T-helper 1 cell treated with Interleukin-12 subunit alpha and Interleukin-12 subunit beta and Interleukin-4 antibody, amounts not matched to agents 30 μg/mL and 1 μg/mL, for 36 hours (primary cell): ENCODE measurements around the gene FGGY.

ENCODE experiments used
- H3K27ac Mint-ChIP-seq: one replicate; pipeline ENCODE4 v1.8.0; 2021; ENCODE audit warnings: mild to moderate bottlenecking, mixed read lengths
- H3K27me3 Mint-ChIP-seq: one replicate; pipeline ENCODE4 v1.8.0; 2021; ENCODE audit warnings: low read depth, mixed read lengths
- H3K36me3 Mint-ChIP-seq: one replicate; pipeline ENCODE4 v1.8.0; 2021; ENCODE audit warnings: low read depth, mixed read lengths
- H3K4me1 Mint-ChIP-seq: one replicate; pipeline ENCODE4 v1.8.0; 2021; ENCODE audit warnings: low read depth, mixed read lengths
- H3K4me3 Mint-ChIP-seq: one replicate; pipeline ENCODE4 v1.8.0; 2021; ENCODE audit warnings: mild to moderate bottlenecking, moderate library complexity, mixed read lengths
- H3K9me3 Mint-ChIP-seq: one replicate; pipeline ENCODE4 v1.8.0; 2021; ENCODE audit warnings: mixed read lengths

Gene FGGY

DNA sequence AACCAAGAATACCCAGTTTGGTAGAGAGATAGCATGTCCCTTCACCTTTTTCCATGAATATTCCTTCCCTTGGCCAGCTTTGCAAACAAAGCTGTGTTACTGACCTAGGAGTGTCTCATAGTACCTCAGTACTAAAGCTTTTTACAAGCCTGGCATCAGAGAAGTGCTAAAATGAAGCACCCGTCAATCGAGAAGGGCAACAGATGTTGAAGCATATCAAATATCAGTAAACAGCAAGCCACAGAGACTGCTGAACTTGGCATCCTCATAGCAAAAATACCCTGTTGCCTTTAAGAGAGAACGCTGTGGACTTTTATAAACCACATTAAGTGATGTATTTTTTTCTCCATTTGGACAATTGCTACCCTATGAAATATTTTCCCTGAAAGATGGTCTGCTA lies 389.3 kb downstream of the FGGY start:
- Mint-ChIP-seq H3K4me1 (peaks cover 2% of the 10 kb centered on the region), H3K27me3 (no peaks in the 10 kb centered on the region), H3K27ac (no peak overlapping the region)

DNA sequence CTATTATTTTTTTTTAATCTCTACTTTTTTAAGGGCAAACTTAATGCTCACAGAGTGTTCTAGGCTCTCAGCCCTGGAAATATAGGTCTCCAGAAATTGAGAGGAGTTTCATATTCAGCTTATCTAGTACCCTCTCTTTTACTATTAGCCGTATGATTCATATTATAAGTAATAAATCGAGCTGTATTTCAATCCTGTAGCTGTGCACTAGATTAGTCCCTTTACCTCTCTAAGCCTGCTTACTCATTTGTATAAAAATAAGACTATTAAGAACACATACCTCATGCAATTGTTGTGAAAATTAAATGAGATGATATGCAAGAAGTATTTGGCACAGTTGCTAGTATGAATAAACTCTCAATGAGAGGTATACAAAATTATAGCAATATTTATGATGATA lies 389.7 kb downstream of the FGGY start:
- no peaks in the 10 kb centered on the region for H3K36me3 Mint-ChIP-seq
- peaks cover 2% of the 10 kb centered on the region for H3K4me1 Mint-ChIP-seq
- H3K27me3 Mint-ChIP-seq = no peaks in the 10 kb centered on the region
- H3K4me3 Mint-ChIP-seq = no peak overlapping the region
- no peak overlapping the region for H3K27ac Mint-ChIP-seq
- H3K9me3 Mint-ChIP-seq = no peaks in the 10 kb centered on the region

More for the DNA sequence above, 389.3 kb downstream of the FGGY start:
- Mint-ChIP-seq H3K4me3 (no peak overlapping the region), H3K9me3 (no peaks in the 10 kb centered on the region), H3K36me3 (no peaks in the 10 kb centered on the region)

GRCh38 chr1:59687081-59687480 lies 390.2 kb downstream of the FGGY start:
- H3K27ac Mint-ChIP-seq = no peak overlapping the region
- H3K9me3 Mint-ChIP-seq = no peaks in the 10 kb centered on the region
- H3K36me3 Mint-ChIP-seq = no peaks in the 10 kb centered on the region
- no peak overlapping the region for H3K4me3 Mint-ChIP-seq
- peaks cover 2% of the 10 kb centered on the region for H3K4me1 Mint-ChIP-seq
- H3K27me3 Mint-ChIP-seq = no peaks in the 10 kb centered on the region

DNA sequence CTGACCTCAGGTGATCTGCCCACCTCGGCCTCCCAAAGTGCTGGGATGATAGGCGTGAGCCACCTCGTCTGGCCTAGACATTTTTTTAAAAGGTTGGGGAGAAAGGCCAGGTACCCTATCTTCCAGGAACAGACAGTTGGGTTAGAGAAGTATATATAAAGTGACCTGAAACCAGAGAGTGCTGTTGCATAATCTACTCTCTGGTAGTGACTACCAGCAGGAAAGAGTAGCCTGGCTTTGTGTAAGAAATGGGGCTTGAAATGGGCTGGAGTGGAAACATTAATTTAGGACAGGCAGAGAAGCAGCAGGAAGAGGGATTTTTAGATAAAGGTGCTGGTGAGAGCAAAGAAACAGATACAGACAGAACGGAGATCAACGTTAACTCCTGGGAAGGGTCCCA lies 392.1 kb downstream of the FGGY start:
- H3K9me3 Mint-ChIP-seq = no peaks in the 10 kb centered on the region
- H3K27me3 Mint-ChIP-seq = no peaks in the 10 kb centered on the region
- peaks cover 2% of the 10 kb centered on the region for H3K4me1 Mint-ChIP-seq
- no peak overlapping the region for H3K27ac Mint-ChIP-seq
- H3K36me3 Mint-ChIP-seq = peaks cover 2% of the 10 kb centered on the region
- no peak overlapping the region for H3K4me3 Mint-ChIP-seq

GRCh38 chr1:59689730-59690129 lies 392.8 kb downstream of the FGGY start:
- peaks cover 3% of the 10 kb centered on the region for H3K36me3 Mint-ChIP-seq
- H3K4me3 Mint-ChIP-seq = no peak overlapping the region
- no peak overlapping the region for H3K27ac Mint-ChIP-seq
- H3K4me1 Mint-ChIP-seq = peaks cover 2% of the 10 kb centered on the region
- no peaks in the 10 kb centered on the region for H3K27me3 Mint-ChIP-seq
- peaks cover under 1% of the 10 kb centered on the region for H3K9me3 Mint-ChIP-seq

GRCh38 chr1:59690171-59690930 lies 393.5 kb downstream of the FGGY start:
- Mint-ChIP-seq H3K36me3 (peaks cover 6% of the 10 kb centered on the region), H3K27me3 (no peaks in the 10 kb centered on the region), H3K4me1 (peaks cover 4% of the 10 kb centered on the region), H3K4me3 (no peak overlapping the region), H3K9me3 (peaks cover 4% of the 10 kb centered on the region), H3K27ac (no peak overlapping the region)

- Mint-ChIP-seq H3K27me3 (no peaks in the 10 kb centered on the region), H3K36me3 (peaks cover 6% of the 10 kb centered on the region), H3K27ac (no peak overlapping the region), H3K9me3 (peaks cover 4% of the 10 kb centered on the region), H3K4me3 (no peak overlapping the region), H3K4me1 (peaks cover 4% of the 10 kb centered on the region)
These were observed 394.4 kb downstream of the FGGY start for GRCh38 chr1:59691261-59691660.

DNA sequence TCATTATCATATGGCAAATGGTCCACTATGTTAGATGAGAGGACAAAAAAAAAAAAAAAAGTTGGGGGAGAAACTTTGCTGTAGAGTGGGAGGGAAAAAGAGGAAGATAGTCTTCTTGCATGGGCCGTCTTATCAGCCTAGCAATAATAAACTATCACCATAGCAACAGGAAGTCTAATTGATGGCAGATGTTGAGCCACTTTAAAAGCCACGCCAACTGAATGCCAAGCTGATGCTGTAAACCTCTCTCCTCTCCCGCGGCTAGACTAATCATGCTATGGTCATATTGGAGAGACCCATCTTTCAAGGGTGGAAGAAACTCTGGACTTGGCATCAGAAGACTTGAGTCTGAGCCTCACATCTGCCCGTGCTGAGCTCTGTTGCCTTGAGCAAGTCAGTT lies 395.7 kb downstream of the FGGY start:
- peaks cover 9% of the 10 kb centered on the region for H3K36me3 Mint-ChIP-seq
- H3K4me3 Mint-ChIP-seq = no peak overlapping the region
- no peaks in the 10 kb centered on the region for H3K27me3 Mint-ChIP-seq
- H3K27ac Mint-ChIP-seq = no peak overlapping the region
- H3K4me1 Mint-ChIP-seq = peaks cover 16% of the 10 kb centered on the region
- peaks cover 7% of the 10 kb centered on the region for H3K9me3 Mint-ChIP-seq

GRCh38 chr1:59693406-59693805 lies 396.5 kb downstream of the FGGY start:
- no peaks in the 10 kb centered on the region for H3K27me3 Mint-ChIP-seq
- peaks cover 9% of the 10 kb centered on the region for H3K36me3 Mint-ChIP-seq
- H3K27ac Mint-ChIP-seq = peak overlapping the region; percentile 39
- peaks cover 7% of the 10 kb centered on the region for H3K9me3 Mint-ChIP-seq
- peak overlapping the region; percentile 1 for H3K4me3 Mint-ChIP-seq
- H3K4me1 Mint-ChIP-seq = peaks cover 24% of the 10 kb centered on the region

DNA sequence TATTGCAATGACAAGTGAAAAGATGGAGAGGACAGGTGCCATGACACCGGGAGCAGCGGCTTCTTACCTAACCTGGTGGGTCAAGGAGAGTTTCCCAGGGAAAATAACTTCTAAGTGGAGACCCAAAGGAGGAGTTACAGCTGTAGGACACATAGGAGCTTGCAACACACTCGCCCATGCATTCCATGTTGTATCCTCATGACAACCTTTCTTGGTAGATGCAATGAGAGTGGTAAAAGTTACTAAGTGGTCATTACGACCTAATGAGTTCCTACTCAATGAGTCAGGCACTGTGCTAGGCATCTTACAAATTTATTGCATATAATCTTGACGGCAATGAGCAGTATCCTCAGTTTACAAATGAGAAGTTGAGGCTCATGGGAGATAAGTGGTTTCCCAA lies 398.4 kb downstream of the FGGY start:
- Mint-ChIP-seq H3K4me1 (peaks cover 29% of the 10 kb centered on the region), H3K27ac (no peak overlapping the region), H3K4me3 (no peak overlapping the region)

GRCh38 chr1:59696421-59697115 lies 399.7 kb downstream of the FGGY start:
- Mint-ChIP-seq H3K27me3 (no peaks in the 10 kb centered on the region), H3K36me3 (peaks cover 9% of the 10 kb centered on the region), H3K9me3 (peaks cover 7% of the 10 kb centered on the region), H3K4me3 (peak overlapping the region; percentile 69), H3K4me1 (peaks cover 29% of the 10 kb centered on the region), H3K27ac (peak overlapping the region; percentile 83)

More for the DNA sequence above, 398.4 kb downstream of the FGGY start:
- Mint-ChIP-seq H3K36me3 (peaks cover 9% of the 10 kb centered on the region), H3K9me3 (peaks cover 7% of the 10 kb centered on the region), H3K27me3 (no peaks in the 10 kb centered on the region)

DNA sequence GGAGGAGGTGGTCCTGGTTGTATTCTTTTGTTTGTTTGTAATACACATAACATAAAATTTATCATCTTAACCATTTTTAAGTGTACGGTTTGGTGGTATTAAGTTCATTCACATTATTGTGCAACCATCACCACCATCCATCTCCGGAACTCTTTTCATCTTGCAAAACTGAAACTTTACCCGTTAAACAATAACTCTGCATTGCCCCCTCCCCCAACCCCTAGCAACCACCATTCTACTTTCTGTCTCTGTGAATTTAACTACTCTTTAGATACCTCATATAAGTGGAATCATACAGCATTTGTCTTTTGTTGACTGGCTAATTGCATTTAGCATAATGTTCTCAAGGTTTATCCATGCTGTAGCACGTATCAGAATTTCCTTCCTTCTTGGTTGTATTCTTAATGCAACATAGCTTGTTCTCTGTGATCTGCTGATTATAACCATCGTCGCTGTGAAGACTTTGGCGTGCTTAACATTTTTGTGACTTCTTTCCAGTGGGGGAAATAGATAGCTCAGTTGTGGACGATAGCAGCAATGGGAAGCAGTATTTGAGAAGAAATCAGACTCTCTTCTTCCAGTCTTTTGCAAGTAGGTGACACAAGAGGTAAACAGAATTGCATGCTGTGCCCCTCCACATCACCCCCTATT lies 400.4 kb downstream of the FGGY start:
- Mint-ChIP-seq H3K9me3 (peaks cover 7% of the 10 kb centered on the region), H3K4me3 (peak overlapping the region; percentile 69), H3K4me1 (peaks cover 29% of the 10 kb centered on the region), H3K27ac (peak overlapping the region; percentile 83), H3K36me3 (peaks cover 9% of the 10 kb centered on the region), H3K27me3 (no peaks in the 10 kb centered on the region)

DNA sequence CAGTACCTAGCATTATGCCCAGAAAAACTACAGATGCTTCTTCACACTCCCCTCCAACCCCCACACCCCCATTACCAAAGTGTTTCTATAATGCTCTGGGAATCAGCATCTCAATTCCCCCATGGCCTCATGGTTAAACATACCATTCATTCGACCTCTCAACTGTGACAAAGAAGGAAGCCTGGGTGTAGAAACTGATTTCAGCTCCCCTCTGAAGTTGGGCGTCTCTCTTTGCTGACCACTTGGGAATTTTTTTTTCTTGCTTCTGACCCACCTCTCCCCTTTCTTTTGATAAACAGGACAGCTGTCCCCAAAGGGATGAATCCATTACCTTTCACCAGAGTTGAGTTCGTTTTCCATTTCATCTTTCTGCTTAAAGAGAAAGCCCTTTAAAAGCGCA lies 401.5 kb downstream of the FGGY start:
- peaks cover 29% of the 10 kb centered on the region for H3K4me1 Mint-ChIP-seq
- peak overlapping the region; percentile 33 for H3K4me3 Mint-ChIP-seq
- H3K27me3 Mint-ChIP-seq = no peaks in the 10 kb centered on the region
- H3K36me3 Mint-ChIP-seq = peaks cover 8% of the 10 kb centered on the region
- H3K27ac Mint-ChIP-seq = peak overlapping the region; percentile 83
- peaks cover 7% of the 10 kb centered on the region for H3K9me3 Mint-ChIP-seq

GRCh38 chr1:59699227-59699847 lies 402.4 kb downstream of the FGGY start:
- H3K27me3 Mint-ChIP-seq = no peaks in the 10 kb centered on the region
- peak overlapping the region; percentile 62 for H3K27ac Mint-ChIP-seq
- peaks cover 29% of the 10 kb centered on the region for H3K4me1 Mint-ChIP-seq
- peaks cover 7% of the 10 kb centered on the region for H3K36me3 Mint-ChIP-seq
- peaks cover 7% of the 10 kb centered on the region for H3K9me3 Mint-ChIP-seq
- H3K4me3 Mint-ChIP-seq = no peak overlapping the region
